Measurements from ENCODE around the gene SHANK2.
A peak's percentile ranks its signal among the peaks of the same experiment; 100 is the strongest.

Gene SHANK2

GRCh38 chr11:71267807-71268421 is 15.5 kb upstream of the SHANK2 start:
- Histone ChIP-seq H3K9me3 (ENCODE audit: control insufficient read depth, insufficient read depth, low read length) (no peaks in the 10 kb centered on the region), H3K4me3 (ENCODE audit: low read depth, low read length) (no peak overlapping the region), H3K9ac (ENCODE audit: low read depth, low read length) (no peak overlapping the region), H3K36me3 (ENCODE audit: control insufficient read depth, insufficient read depth, low read length) (no peaks in the 10 kb centered on the region), H3K27me3 (ENCODE audit: control insufficient read depth, insufficient read depth, low read length) (no peaks in the 10 kb centered on the region), H3K27ac (ENCODE audit: low read depth, low read length) (no peak overlapping the region), H3K4me1 (ENCODE audit: control insufficient read depth, insufficient read depth, low read length) (peaks cover 8% of the 10 kb centered on the region; the same call in 1 of the 2 replicates)

GRCh38 chr11:71266114-71266833 is 13.9 kb upstream of the SHANK2 start:
- Histone ChIP-seq H3K27me3 (ENCODE audit: control insufficient read depth, insufficient read depth, low read length) (no peaks in the 10 kb centered on the region), H3K9me3 (ENCODE audit: control insufficient read depth, insufficient read depth, low read length) (no peaks in the 10 kb centered on the region), H3K9ac (ENCODE audit: low read depth, low read length) (no peak overlapping the region), H3K4me3 (ENCODE audit: low read depth, low read length) (no peak overlapping the region), H3K36me3 (ENCODE audit: control insufficient read depth, insufficient read depth, low read length) (no peaks in the 10 kb centered on the region), H3K4me1 (ENCODE audit: control insufficient read depth, insufficient read depth, low read length) (peaks cover 8% of the 10 kb centered on the region; the same call in 1 of the 2 replicates), H3K27ac (ENCODE audit: low read depth, low read length) (no peak overlapping the region)

GRCh38 chr11:71265559-71266092 is 13.2 kb upstream of the SHANK2 start:
- H3K27me3 ChIP-seq (ENCODE audit: control insufficient read depth, insufficient read depth, low read length): no peaks in the 10 kb centered on the region
- H3K36me3 ChIP-seq (ENCODE audit: control insufficient read depth, insufficient read depth, low read length): no peaks in the 10 kb centered on the region
- H3K4me3 ChIP-seq (ENCODE audit: low read depth, low read length): no peak overlapping the region
- H3K4me1 ChIP-seq (ENCODE audit: control insufficient read depth, insufficient read depth, low read length): peaks cover 8% of the 10 kb centered on the region; the same call in 1 of the 2 replicates
- no peaks in the 10 kb centered on the region for H3K9me3 ChIP-seq (ENCODE audit: control insufficient read depth, insufficient read depth, low read length)
- H3K9ac ChIP-seq (ENCODE audit: low read depth, low read length): no peak overlapping the region
- H3K27ac ChIP-seq (ENCODE audit: low read depth, low read length): no peak overlapping the region

GRCh38 chr11:71263386-71263785 is 11.0 kb upstream of the SHANK2 start:
- H3K27me3 ChIP-seq (ENCODE audit: control insufficient read depth, insufficient read depth, low read length): no peaks in the 10 kb centered on the region
- peaks cover 8% of the 10 kb centered on the region; the same call in 1 of the 2 replicates for H3K4me1 ChIP-seq (ENCODE audit: control insufficient read depth, insufficient read depth, low read length)
- no peak overlapping the region for H3K9ac ChIP-seq (ENCODE audit: low read depth, low read length)
- peaks cover 4% of the 10 kb centered on the region; the same call in 1 of the 2 replicates for H3K9me3 ChIP-seq (ENCODE audit: control insufficient read depth, insufficient read depth, low read length)
- H3K27ac ChIP-seq (ENCODE audit: low read depth, low read length): no peak overlapping the region
- no peaks in the 10 kb centered on the region for H3K36me3 ChIP-seq (ENCODE audit: control insufficient read depth, insufficient read depth, low read length)
- no peak overlapping the region for H3K4me3 ChIP-seq (ENCODE audit: low read depth, low read length)

- Histone ChIP-seq H3K9me3 (ENCODE audit: control insufficient read depth, insufficient read depth, low read length) (peaks cover 5% of the 10 kb centered on the region; the same call in 1 of the 2 replicates), H3K4me3 (ENCODE audit: low read depth, low read length) (no peak overlapping the region), H3K36me3 (ENCODE audit: control insufficient read depth, insufficient read depth, low read length) (no peaks in the 10 kb centered on the region), H3K27ac (ENCODE audit: low read depth, low read length) (no peak overlapping the region), H3K9ac (ENCODE audit: low read depth, low read length) (no peak overlapping the region), H3K27me3 (ENCODE audit: control insufficient read depth, insufficient read depth, low read length) (peaks cover 2% of the 10 kb centered on the region), H3K4me1 (ENCODE audit: control insufficient read depth, insufficient read depth, low read length) (peaks cover 18% of the 10 kb centered on the region)
Observed at GRCh38 chr11:71255800-71256479, 3.6 kb upstream of the SHANK2 start.

- H3K36me3 ChIP-seq (ENCODE audit: control insufficient read depth, insufficient read depth, low read length): no peaks in the 10 kb centered on the region
- no peak overlapping the region for H3K27ac ChIP-seq (ENCODE audit: low read depth, low read length)
- peaks cover 7% of the 10 kb centered on the region for H3K27me3 ChIP-seq (ENCODE audit: control insufficient read depth, insufficient read depth, low read length)
- peaks cover 23% of the 10 kb centered on the region for H3K4me1 ChIP-seq (ENCODE audit: control insufficient read depth, insufficient read depth, low read length)
- no peak overlapping the region for H3K9ac ChIP-seq (ENCODE audit: low read depth, low read length)
- H3K4me3 ChIP-seq (ENCODE audit: low read depth, low read length): no peak overlapping the region
- peaks cover 5% of the 10 kb centered on the region; the same call in 1 of the 2 replicates for H3K9me3 ChIP-seq (ENCODE audit: control insufficient read depth, insufficient read depth, low read length)
Observed at GRCh38 chr11:71255323-71255722, 2.9 kb upstream of the SHANK2 start.

GRCh38 chr11:71253794-71254193 is 1.4 kb upstream of the SHANK2 start:
- peaks cover 38% of the 10 kb centered on the region for H3K4me1 ChIP-seq (ENCODE audit: control insufficient read depth, insufficient read depth, low read length)
- H3K27me3 ChIP-seq (ENCODE audit: control insufficient read depth, insufficient read depth, low read length): peaks cover 7% of the 10 kb centered on the region
- H3K9me3 ChIP-seq (ENCODE audit: control insufficient read depth, insufficient read depth, low read length): peaks cover 5% of the 10 kb centered on the region; the same call in 1 of the 2 replicates
- H3K36me3 ChIP-seq (ENCODE audit: control insufficient read depth, insufficient read depth, low read length): no peaks in the 10 kb centered on the region
- no peak overlapping the region for H3K9ac ChIP-seq (ENCODE audit: low read depth, low read length)
- H3K4me3 ChIP-seq (ENCODE audit: low read depth, low read length): no peak overlapping the region
- no peak overlapping the region for H3K27ac ChIP-seq (ENCODE audit: low read depth, low read length)

GRCh38 chr11:71252770-71253730 is 673 bp upstream of the SHANK2 start:
- peak overlapping the region; percentile 42 for H3K27ac ChIP-seq (ENCODE audit: low read depth, low read length)
- H3K9ac ChIP-seq (ENCODE audit: low read depth, low read length): 0 out of 2 replicates have a peak overlapping the region, but pooled peaks have one; percentile 8
- H3K36me3 ChIP-seq (ENCODE audit: control insufficient read depth, insufficient read depth, low read length): 0 out of 2 replicates have a peak, but pooled peaks cover 2% of the 10 kb centered on the region
- peak overlapping the region; percentile 95 for H3K4me3 ChIP-seq (ENCODE audit: low read depth, low read length)
- peaks cover 7% of the 10 kb centered on the region for H3K27me3 ChIP-seq (ENCODE audit: control insufficient read depth, insufficient read depth, low read length)
- H3K9me3 ChIP-seq (ENCODE audit: control insufficient read depth, insufficient read depth, low read length): no peaks in the 10 kb centered on the region
- H3K4me1 ChIP-seq (ENCODE audit: control insufficient read depth, insufficient read depth, low read length): peaks cover 45% of the 10 kb centered on the region

- Histone ChIP-seq H3K4me1 (ENCODE audit: control insufficient read depth, insufficient read depth, low read length) (peaks cover 58% of the 10 kb centered on the region), H3K36me3 (ENCODE audit: control insufficient read depth, insufficient read depth, low read length) (0 out of 2 replicates have a peak, but pooled peaks cover 4% of the 10 kb centered on the region), H3K9me3 (ENCODE audit: control insufficient read depth, insufficient read depth, low read length) (no peaks in the 10 kb centered on the region), H3K27ac (ENCODE audit: low read depth, low read length) (peak overlapping the region; percentile 42), H3K9ac (ENCODE audit: low read depth, low read length) (peak overlapping the region; percentile 85), H3K4me3 (ENCODE audit: low read depth, low read length) (peak overlapping the region; percentile 95), H3K27me3 (ENCODE audit: control insufficient read depth, insufficient read depth, low read length) (peaks cover 7% of the 10 kb centered on the region)
Observed at GRCh38 chr11:71251761-71252268, 562 bp downstream of the SHANK2 start.
